ENCODE results near the gene TNS2.

TNS2 gene

GRCh38 chr12:53064613-53065436 lies 15.0 kb downstream of the TNS2 start:
- no peak for TF ChIP-seq CTCF (IDR thresholded peaks at IDR 0.05; ENCODE audit: low read depth, low read length)

DNA sequence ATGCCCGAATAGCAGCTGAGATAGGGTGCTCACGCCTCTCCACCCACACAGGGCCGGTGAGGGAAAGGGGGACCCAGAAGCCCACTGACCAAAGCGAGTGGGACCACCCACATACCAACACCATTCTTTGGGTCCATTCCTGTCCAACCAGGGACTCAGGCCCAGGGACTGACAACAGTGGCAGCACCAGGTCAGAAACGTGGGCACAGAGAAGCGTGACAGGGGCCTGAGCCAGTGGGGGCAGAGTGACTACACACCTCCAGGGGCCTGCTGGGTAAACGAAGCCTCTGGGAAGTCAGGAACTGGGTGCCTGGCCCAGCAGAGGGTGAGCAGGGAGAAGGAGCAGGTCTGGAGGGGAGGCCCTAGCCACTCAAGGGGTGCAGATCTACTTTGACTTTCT lies 15.6 kb downstream of the TNS2 start:
- DNase-seq (ENCODE audit: extremely low read depth, low read depth) = no peak
- TF ChIP-seq CTCF (IDR thresholded peaks at IDR 0.05; ENCODE audit: low read depth, low read length) = no peak

More at GRCh38 chr12:53064613-53065436, 15.0 kb downstream of the TNS2 start:
- no peak for DNase-seq (ENCODE audit: extremely low read depth, low read depth)

- TF ChIP-seq CTCF (IDR thresholded peaks at IDR 0.05; ENCODE audit: low read depth, low read length) = peak; percentile 84
- DNase-seq (ENCODE audit: extremely low read depth, low read depth) = no peak
Measured at GRCh38 chr12:53065975-53066931, 16.4 kb downstream of the TNS2 start.

DNA sequence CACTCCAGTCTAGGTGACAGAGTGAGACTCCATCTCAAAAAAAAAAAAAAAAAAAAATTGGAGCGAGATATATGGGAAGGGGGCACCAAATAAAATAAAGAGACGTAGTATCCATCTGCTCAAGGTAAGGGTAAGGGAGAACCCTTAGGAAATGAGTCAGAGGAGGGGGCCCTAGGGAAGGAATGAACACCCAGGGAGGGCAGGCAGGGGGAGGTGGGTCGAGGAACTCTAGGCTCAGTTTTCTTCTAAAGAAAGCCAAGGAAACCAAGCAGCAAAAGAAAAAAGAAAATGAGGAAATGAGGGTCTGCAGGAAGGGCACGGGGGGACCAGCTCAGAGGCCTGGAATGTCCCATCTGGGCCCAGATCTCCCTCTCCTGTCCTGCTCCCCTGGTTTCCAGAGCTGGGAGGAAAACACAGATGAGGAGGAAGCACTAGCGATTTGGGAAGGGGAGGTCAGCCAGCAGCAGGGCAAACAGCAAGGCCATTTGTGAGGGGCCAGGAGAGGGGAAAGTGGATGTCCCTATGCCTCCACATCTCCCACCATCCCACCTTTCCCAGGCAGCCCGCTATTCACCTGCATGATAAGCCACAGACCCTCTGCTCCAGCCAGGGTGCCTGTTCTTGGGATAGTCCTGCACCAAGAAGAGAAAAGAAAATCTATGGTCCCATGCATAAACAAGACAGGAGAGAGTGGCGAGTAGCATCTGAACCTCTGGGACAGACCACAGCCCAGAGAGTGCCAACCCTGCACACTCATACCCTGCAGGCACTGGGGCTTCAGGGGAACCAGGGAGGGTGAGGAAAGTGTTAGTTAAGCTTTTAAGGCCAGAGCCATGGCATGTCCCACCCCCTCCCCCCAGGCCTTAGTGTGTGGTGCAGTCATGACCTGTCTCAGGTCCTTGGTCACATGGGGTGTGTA lies 17.5 kb downstream of the TNS2 start:
- DNase-seq (ENCODE audit: extremely low read depth, low read depth) = no peak
- TF ChIP-seq CTCF (IDR thresholded peaks at IDR 0.05; ENCODE audit: low read depth, low read length) = no peak

GRCh38 chr12:53067993-53068770 lies 18.3 kb downstream of the TNS2 start:
- no peak for TF ChIP-seq CTCF (IDR thresholded peaks at IDR 0.05; ENCODE audit: low read depth, low read length)
- DNase-seq (ENCODE audit: extremely low read depth, low read depth) = no peak

DNA sequence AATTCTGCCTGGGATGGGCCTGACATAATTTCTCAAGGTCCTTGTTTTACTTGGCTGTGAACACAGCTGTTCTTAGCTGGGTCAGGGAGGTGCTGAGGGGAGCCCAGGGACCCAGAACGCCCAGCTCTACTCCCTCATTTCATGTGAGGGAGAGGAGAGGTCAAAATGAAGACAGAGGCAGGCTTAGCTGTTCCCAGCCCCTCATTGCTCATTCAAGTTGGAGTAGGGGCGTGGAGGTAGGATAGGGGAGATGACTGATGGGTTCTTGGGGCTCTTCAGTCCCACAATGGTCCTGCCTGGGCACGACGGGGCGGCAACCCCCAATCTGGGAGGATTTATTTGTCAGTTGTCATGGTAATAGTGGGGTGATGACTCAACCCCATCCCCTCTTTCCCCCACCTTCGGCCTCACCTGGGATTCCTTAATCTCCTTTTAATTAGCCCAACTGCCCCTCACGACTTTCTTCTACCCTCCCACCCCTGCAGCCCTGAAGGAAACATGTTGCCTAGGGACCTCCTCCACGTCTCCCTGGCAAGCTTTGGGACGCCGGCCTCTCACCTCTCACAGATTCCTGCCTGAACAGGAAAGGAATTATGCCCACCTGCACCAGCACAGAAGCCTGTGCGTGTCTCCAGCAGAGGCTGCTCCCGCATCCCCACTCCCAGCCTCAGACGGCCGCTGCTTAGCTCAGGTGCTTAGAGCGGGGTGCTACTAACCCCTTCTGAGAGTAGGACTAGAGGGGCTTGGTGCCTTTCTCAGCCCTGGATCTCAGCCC lies 19.1 kb downstream of the TNS2 start:
- no peak for DNase-seq (ENCODE audit: extremely low read depth, low read depth)
- no peak for TF ChIP-seq CTCF (IDR thresholded peaks at IDR 0.05; ENCODE audit: low read depth, low read length)
